HFFc6 (cell line): Measurements from ENCODE around the gene TMEM129. TPM values are rescaled to one million over a fixed set of nuclear protein-coding genes. Genes with fewer than 3 reads are reported as not detected.

ENCODE experiments used
- DNase-seq: peaks from one replicate; pipeline ENCODE4 v3.0.0-alpha.2; 2018
- H3K27ac Mint-ChIP-seq: 2 replicates; pipeline ENCODE4 v1.8.0; 2020; ENCODE audit warnings: mild to moderate bottlenecking, mixed read lengths
- H3K27me3 Mint-ChIP-seq: 2 replicates; pipeline ENCODE4 v1.8.0; 2021; ENCODE audit warnings: mild to moderate bottlenecking, moderate library complexity, mixed read lengths; ENCODE audit not compliant: insufficient read depth
- H3K36me3 Mint-ChIP-seq: 2 replicates; pipeline ENCODE4 v1.8.0; 2021; ENCODE audit warnings: low read depth, mixed read lengths
- H3K4me1 Mint-ChIP-seq: 2 replicates; pipeline ENCODE4 v1.8.0; 2020; ENCODE audit warnings: low read depth, mixed read lengths
- H3K4me3 Mint-ChIP-seq: 2 replicates; pipeline ENCODE4 v1.8.0; 2020; ENCODE audit warnings: mild to moderate bottlenecking, moderate library complexity, mixed read lengths
- H3K9me3 Mint-ChIP-seq: 2 replicates; pipeline ENCODE4 v1.8.0; 2020; ENCODE audit warnings: mild to moderate bottlenecking, mixed read lengths
- CTCF ChIP-seq: fragments of 200-600 bp; sonication (generic); IDR thresholded peaks from 2 replicates; pipeline ENCODE4 v1.5.0; 2021; ENCODE audit warnings: antibody characterized with exemption, mild to moderate bottlenecking
- total RNA-seq, 6 experiments: library from RNA; stranded (reverse); fragmentation: NEBNext Ultra II Directional; extraction: Animal tissue kit (Norgen Biotek cat#: 25700); gene quantifications; 2 replicates in 1 of 6; 3 replicates in 5 of 6; pipeline ENCODE4 v1.2.3, GENCODE V29; 2021

The TMEM129 gene
- total RNA-seq, 6 experiments from 2014 or later = 24.6 to 36.7 (median 27.7) TPM

- H3K9me3 Mint-ChIP-seq = no peaks in the 10 kb centered on the region
- H3K4me3 Mint-ChIP-seq = no peak overlapping the region
- DNase-seq = no peak
- peaks cover 3% of the 10 kb centered on the region for H3K36me3 Mint-ChIP-seq
- peaks cover 42% of the 10 kb centered on the region for H3K4me1 Mint-ChIP-seq
- peaks cover 2% of the 10 kb centered on the region; the same call in 1 of the 2 replicates for H3K27me3 Mint-ChIP-seq
- TF ChIP-seq CTCF = no peak
- H3K27ac Mint-ChIP-seq = no peak overlapping the region
Measured at GRCh38 chr4:1716065-1716945, 4.8 kb downstream of the TMEM129 start.

GRCh38 chr4:1715002-1715758 lies 5.9 kb downstream of the TMEM129 start:
- peak overlapping the region; percentile 58 for H3K27ac Mint-ChIP-seq

DNA sequence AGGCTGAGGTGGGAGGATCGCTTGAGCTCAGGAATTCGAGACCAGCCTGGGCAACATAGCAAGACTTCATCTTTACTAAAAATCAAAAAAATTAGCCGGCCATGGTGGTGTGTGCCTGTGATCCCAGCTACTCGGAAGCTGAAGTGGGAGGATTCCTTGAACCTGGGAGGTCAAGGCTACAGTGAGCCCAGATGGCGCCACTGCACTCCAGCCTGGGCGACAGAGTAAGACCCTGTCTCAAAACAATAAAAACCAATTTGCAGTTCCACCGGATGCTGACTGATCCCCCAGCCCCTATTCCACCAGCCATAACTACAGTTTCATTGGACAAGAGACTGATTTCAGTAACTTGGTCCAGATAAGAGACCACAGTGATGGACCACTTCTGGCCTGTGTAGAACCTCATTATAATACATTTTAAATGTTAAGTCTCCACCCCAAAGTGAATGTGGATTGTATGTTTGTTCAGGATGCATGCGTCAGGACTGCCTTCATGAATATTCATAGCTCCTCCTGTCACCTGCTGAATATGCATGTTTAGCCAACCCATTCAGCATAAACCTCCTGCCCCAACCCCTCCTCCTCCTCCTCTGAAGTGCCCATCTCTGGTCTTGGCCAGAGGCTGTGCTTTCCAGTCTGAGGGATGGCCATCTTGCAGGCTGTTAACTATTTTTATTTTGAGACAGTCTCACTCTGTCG lies 6.7 kb downstream of the TMEM129 start:
- no peak for TF ChIP-seq CTCF
- H3K36me3 Mint-ChIP-seq = peaks cover 16% of the 10 kb centered on the region
- DNase-seq = peak; percentile 32
- H3K4me3 Mint-ChIP-seq = peak overlapping the region; percentile 96
- H3K27ac Mint-ChIP-seq = peak overlapping the region; percentile 58
- no peaks in the 10 kb centered on the region for H3K9me3 Mint-ChIP-seq
- peaks cover 51% of the 10 kb centered on the region for H3K4me1 Mint-ChIP-seq
- peaks cover under 1% of the 10 kb centered on the region; the same call in 1 of the 2 replicates for H3K27me3 Mint-ChIP-seq

More at GRCh38 chr4:1715002-1715758, 5.9 kb downstream of the TMEM129 start:
- DNase-seq = no peak
- Mint-ChIP-seq H3K27me3 (peaks cover 2% of the 10 kb centered on the region; the same call in 1 of the 2 replicates), H3K4me3 (peak overlapping the region; percentile 96; the same call in 1 of the 2 replicates), H3K9me3 (no peaks in the 10 kb centered on the region), H3K36me3 (peaks cover 11% of the 10 kb centered on the region), H3K4me1 (peaks cover 52% of the 10 kb centered on the region)
- TF ChIP-seq CTCF = no peak

- no peak for TF ChIP-seq CTCF
- Mint-ChIP-seq H3K4me3 (peak overlapping the region; percentile 96), H3K9me3 (no peaks in the 10 kb centered on the region), H3K27me3 (peaks cover 2% of the 10 kb centered on the region; the same call in 1 of the 2 replicates), H3K36me3 (peaks cover 22% of the 10 kb centered on the region), H3K27ac (peak overlapping the region; percentile 96), H3K4me1 (peaks cover 57% of the 10 kb centered on the region)
- DNase-seq = no peak
Measured at GRCh38 chr4:1713003-1713851, 7.9 kb downstream of the TMEM129 start.
